A549 (cell line): Measurements from ENCODE around the gene SULF2. TPM values are rescaled to one million over a fixed set of nuclear protein-coding genes. Genes with fewer than 3 reads are reported as not detected.
A peak's percentile ranks its signal among the peaks of the same experiment; 100 is the strongest.

Experiments used
- ATAC-seq, 2 experiments: fragments of 200-7000 bp in 1 of 2; fragments of >200 bp in 1 of 2; cut with Nextera tagmentation in 1 of 2; cut with Tn5 transposase in 1 of 2; 3 replicates each; pipeline versions ENCODE4 v1.8.0 to v1.9.1; 2018 to 2020; ENCODE audit warnings: mild to moderate bottlenecking in 1 of 2, moderate library complexity in 1 of 2
- CTCF ChIA-PET: fragments of 300-600 bp; sonication (Branson Sonifier 250); formaldehyde crosslinking; extraction: SDS; loops from one replicate; lab custom pipeline; 2021; ENCODE audit warnings: antibody characterized with exemption, inconsistent platforms; lab: Yijun Ruan, JAX
- POLR2A ChIA-PET: fragments of 350-600 bp; formaldehyde crosslinking; extraction: SDS; loops from one replicate; lab custom pipeline; 2021; ENCODE audit warnings: antibody characterized with exemption, inconsistent platforms; lab: Yijun Ruan, JAX
- DNase-seq, 2 experiments: peaks; one replicate each; pipeline versions ENCODE4 v3.0.0 to v3.0.0-alpha.2; 2011 to 2016; ENCODE audit warnings: low read depth in 1 of 2, low spot score in 1 of 2
- FAIRE-seq: peaks from 2 replicates; lab custom pipeline; 2011; peaks lifted over from hg19 to GRCh38; lab: Jason Lieb, UNC
- H3K27ac ChIP-seq, 2 experiments: fragments of >200 bp; sonication (Bioruptor Twin); formaldehyde crosslinking; 3 replicates each; pipeline ENCODE4 v1.5.1; 2016 to 2017
- H3K4me1 ChIP-seq: fragments of >200 bp; sonication (Bioruptor Twin); formaldehyde crosslinking; 3 replicates; pipeline ENCODE4 v1.6.1; 2016
- H3K4me2 ChIP-seq: fragments of >200 bp; sonication (Bioruptor Twin); formaldehyde crosslinking; 3 replicates; pipeline ENCODE4 v1.6.1; 2016
- H3K4me3 ChIP-seq: fragments of >200 bp; sonication (Bioruptor Twin); formaldehyde crosslinking; 3 replicates; pipeline ENCODE4 v1.5.1; 2016
- H3K9me3 ChIP-seq: fragments of >200 bp; sonication (Bioruptor Twin); formaldehyde crosslinking; 3 replicates; pipeline ENCODE4 v1.6.1; 2016
- CBX8 ChIP-seq: fragments of 200-600 bp; sonication (generic); IDR thresholded peaks from 2 replicates; pipeline ENCODE4 v1.6.1; 2016
- CHD2 ChIP-seq: fragments of 150-350 bp; IDR thresholded peaks from 2 replicates; pipeline ENCODE4 v1.6.1; 2014; ENCODE audit warnings: low read length; ENCODE audit not compliant: partially characterized antibody
- CHD4 ChIP-seq: fragments of 200-600 bp; sonication (generic); IDR thresholded peaks from 2 replicates; pipeline ENCODE4 v1.6.1; 2016; ENCODE audit warnings: antibody characterized with exemption, mild to moderate bottlenecking, borderline replicate concordance
- E2F6 ChIP-seq: IDR thresholded peaks from 2 replicates; pipeline ENCODE4 v1.6.1; 2012; ENCODE audit warnings: low read depth, borderline replicate concordance
- FOSB ChIP-seq: fragments of 250-450 bp; sonication (Bioruptor Pico); IDR thresholded peaks from 2 replicates; pipeline ENCODE4 v1.5.0; 2020; ENCODE audit warnings: mild to moderate bottlenecking, moderate library complexity
- HDAC2 ChIP-seq: fragments of 200-600 bp; sonication (generic); IDR thresholded peaks from 2 replicates; pipeline ENCODE4 v1.6.1; 2016
- HEYL ChIP-seq: fragments of 250-450 bp; sonication (Bioruptor Pico); IDR thresholded peaks from 2 replicates; pipeline ENCODE4 v1.8.0; 2021; ENCODE audit warnings: mild to moderate bottlenecking, moderate library complexity
- JUN ChIP-seq, 2 experiments: fragments of >200 bp; sonication (Bioruptor Twin); formaldehyde crosslinking; IDR thresholded peaks; 2 replicates in 1 of 2; 3 replicates in 1 of 2; pipeline ENCODE4 v1.6.1; 2016 to 2017
- KDM1A ChIP-seq: fragments of 200-600 bp; sonication (generic); IDR thresholded peaks from 2 replicates; pipeline ENCODE4 v1.6.1; 2016; ENCODE audit warnings: low read depth, mild to moderate bottlenecking
- MAFK ChIP-seq: fragments of 450-650 bp; IDR thresholded peaks from 2 replicates; pipeline ENCODE4 v1.6.1; 2014; ENCODE audit not compliant: partially characterized antibody
- MAX ChIP-seq: IDR thresholded peaks from 2 replicates; pipeline ENCODE4 v1.6.1; 2012
- MAZ ChIP-seq: fragments of 150-350 bp; IDR thresholded peaks from 2 replicates; pipeline ENCODE4 v1.6.1; 2014; ENCODE audit warnings: antibody characterized with exemption, low read depth, low read length, borderline replicate concordance
- NPAS2 ChIP-seq: fragments of 250-450 bp; sonication (Bioruptor Pico); IDR thresholded peaks from 2 replicates; pipeline ENCODE4 v1.8.0; 2022; ENCODE audit warnings: mild to moderate bottlenecking, moderate library complexity, borderline replicate concordance
- NR3C1 ChIP-seq: fragments of >200 bp; sonication (Bioruptor Twin); formaldehyde crosslinking; IDR thresholded peaks from 3 replicates; pipeline ENCODE4 v1.6.1; 2017
- POLR2AphosphoS2 ChIP-seq: conservative IDR thresholded peaks from 2 replicates; pipeline ENCODE4 v1.6.1; 2012; ENCODE audit warnings: low read length, improper control_type of control experiment, inconsistent platforms
- RARB ChIP-seq: fragments of 250-450 bp; sonication (Bioruptor Pico); IDR thresholded peaks from 2 replicates; pipeline ENCODE4 v1.8.0; 2021; ENCODE audit warnings: mild to moderate bottlenecking, moderate library complexity
- RCOR1 ChIP-seq: fragments of 150-350 bp; IDR thresholded peaks from 2 replicates; pipeline ENCODE4 v1.6.1; 2014; ENCODE audit warnings: antibody characterized with exemption, low read length, low read depth
- RNF2 ChIP-seq: fragments of 200-600 bp; sonication (generic); IDR thresholded peaks from 2 replicates; pipeline ENCODE4 v1.6.1; 2016; ENCODE audit warnings: low read depth, mild to moderate bottlenecking, antibody characterized with exemption, moderate library complexity, borderline replicate concordance
- SREBF2 ChIP-seq: fragments of 450-650 bp; IDR thresholded peaks from 2 replicates; pipeline ENCODE4 v1.6.1; 2014; ENCODE audit warnings: mild to moderate bottlenecking, moderate library complexity
- TP53 ChIP-seq: fragments of 250-450 bp; sonication (Bioruptor Pico); IDR thresholded peaks from 2 replicates; pipeline ENCODE4 v1.5.0; 2021; ENCODE audit warnings: mild to moderate bottlenecking, moderate library complexity
- ZC3H11A ChIP-seq: fragments of 450-650 bp; IDR thresholded peaks from 2 replicates; pipeline ENCODE4 v1.6.1; 2014; ENCODE audit warnings: antibody characterized with exemption, mild to moderate bottlenecking
- ZNF302 ChIP-seq: fragments of 250-450 bp; sonication (Bioruptor Pico); IDR thresholded peaks from 2 replicates; pipeline ENCODE4 v1.9.0; 2021; ENCODE audit warnings: inconsistent platforms, mild to moderate bottlenecking, moderate library complexity
- WGBS: methylation state at CpG from one replicate; pipeline ENCODE4 v1.1.6; 2017; ENCODE audit errors: missing lambda C conversion rate; 5-methylcytosine and 5-hydroxymethylcytosine counted together
- polyA plus RNA-seq, 4 experiments: library from polyadenylated mRNA; depleted of rRNA in 3 of 4; stranded (reverse); fragments of >200 nt; fragmentation: RNase III in 1 of 4; extraction: RNeasy Plus Mini Kit Qiagen cat#74134 plus additional on column Dnase treatment in 1 of 4; gene quantifications; 2 replicates in 3 of 4; 3 replicates in 1 of 4; pipeline ENCODE4 v1.2.3, GENCODE V29; 2011 to 2017
- TF ChIP-seq, protein P1 (sequence below): fragments of >200 bp; sonication (Bioruptor Twin); formaldehyde crosslinking; IDR thresholded peaks from 3 replicates; pipeline ENCODE4 v1.6.1; 2016
- TF ChIP-seq, protein P2 (sequence below): IDR thresholded peaks from 2 replicates; pipeline ENCODE4 v1.6.1; 2012
- TF ChIP-seq, protein P3 (sequence below): fragments of 450-650 bp; IDR thresholded peaks from 2 replicates; pipeline ENCODE4 v1.6.1; 2014; ENCODE audit warnings: antibody characterized with exemption

The SULF2 gene
- polyA plus RNA-seq, 2 of the 4 experiments (the other 2 are of a cell fraction), result 5.8 to 16.8 TPM

- Histone ChIP-seq H3K4me2 (peak overlapping the region; percentile 70), H3K4me1 (peaks cover 2% of the 10 kb centered on the region; the same call in 1 of the 3 replicates), H3K9me3 (no peaks in the 10 kb centered on the region), H3K4me3 (no peak overlapping the region), H3K27ac (no peak overlapping the region)
- WGBS, result 41% methylated on average over 10 of the region's 10 CpGs
- FAIRE-seq (no peak), ATAC-seq (no peak), DNase-seq (no peak)
- ChIA-PET POLR2A (no interaction called here), CTCF (interaction anchor here (0.6 to 2.2 kb wide), 5 partner anchors 9 to 880 kb away, joined by 3 to 6 read pairs (median 4); no protein-coding TSS in a partner anchor)
- TF ChIP-seq NR3C1, result no peak
- TF ChIP-seq, protein P1, sequence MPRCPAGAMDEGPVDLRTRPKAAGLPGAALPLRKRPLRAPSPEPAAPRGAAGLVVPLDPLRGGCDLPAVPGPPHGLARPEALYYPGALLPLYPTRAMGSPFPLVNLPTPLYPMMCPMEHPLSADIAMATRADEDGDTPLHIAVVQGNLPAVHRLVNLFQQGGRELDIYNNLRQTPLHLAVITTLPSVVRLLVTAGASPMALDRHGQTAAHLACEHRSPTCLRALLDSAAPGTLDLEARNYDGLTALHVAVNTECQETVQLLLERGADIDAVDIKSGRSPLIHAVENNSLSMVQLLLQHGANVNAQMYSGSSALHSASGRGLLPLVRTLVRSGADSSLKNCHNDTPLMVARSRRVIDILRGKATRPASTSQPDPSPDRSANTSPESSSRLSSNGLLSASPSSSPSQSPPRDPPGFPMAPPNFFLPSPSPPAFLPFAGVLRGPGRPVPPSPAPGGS, result no peak
- no peak for TF ChIP-seq CHD2
- no peak for TF ChIP-seq CHD4
- no peak for TF ChIP-seq JUN (IDR thresholded peaks at IDR 0.05)
- no peak for TF ChIP-seq RNF2
- TF ChIP-seq POLR2AphosphoS2, result no peak
- no peak for TF ChIP-seq RARB (CRISPR knock-in tag)
- no peak for TF ChIP-seq KDM1A
These were observed 45.0 kb downstream of the SULF2 start for GRCh38 chr20:47740121-47740861.

DNA sequence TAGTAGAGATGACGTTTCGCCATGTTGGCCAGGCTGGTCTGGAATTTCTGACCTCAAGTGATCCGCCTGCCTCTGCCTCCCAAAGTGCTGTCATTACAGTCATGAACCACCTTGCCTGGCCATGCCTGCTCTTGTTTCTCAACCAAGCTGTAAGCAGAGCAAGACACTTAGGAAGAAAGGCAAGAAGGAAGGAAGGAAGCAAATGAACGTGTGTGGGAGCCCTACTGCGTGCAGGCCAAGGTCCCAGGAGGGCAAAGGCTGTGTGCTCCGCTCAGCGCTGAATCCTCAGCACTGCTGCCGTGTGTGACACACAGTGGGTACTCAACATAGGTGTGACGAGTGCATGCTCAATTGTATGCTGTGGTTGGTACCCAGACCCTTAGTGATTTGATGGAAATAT, 47.4 kb downstream of the SULF2 start:
- POLR2A ChIA-PET, result no interaction called here

GRCh38 chr20:47736570-47737152, 48.6 kb downstream of the SULF2 start:
- no peak overlapping the region for H3K4me3 ChIP-seq
- POLR2A ChIA-PET, result no interaction called here
- DNase-seq, result no peak
- H3K9me3 ChIP-seq, result 0 out of 3 replicates have a peak, but pooled peaks cover 4% of the 10 kb centered on the region
- no peak overlapping the region for H3K4me2 ChIP-seq
- H3K4me1 ChIP-seq, result peaks cover 2% of the 10 kb centered on the region; the same call in 1 of the 3 replicates
- FAIRE-seq, result no peak
- ATAC-seq, result no peak
- 86% methylated on average over 20 of the region's 26 CpGs for WGBS
- CTCF ChIA-PET, result interaction anchor here (2.8 kb wide), 1 partner anchor 11 kb away, joined by 12 read pairs; no protein-coding TSS in a partner anchor
- TF ChIP-seq, protein P2, sequence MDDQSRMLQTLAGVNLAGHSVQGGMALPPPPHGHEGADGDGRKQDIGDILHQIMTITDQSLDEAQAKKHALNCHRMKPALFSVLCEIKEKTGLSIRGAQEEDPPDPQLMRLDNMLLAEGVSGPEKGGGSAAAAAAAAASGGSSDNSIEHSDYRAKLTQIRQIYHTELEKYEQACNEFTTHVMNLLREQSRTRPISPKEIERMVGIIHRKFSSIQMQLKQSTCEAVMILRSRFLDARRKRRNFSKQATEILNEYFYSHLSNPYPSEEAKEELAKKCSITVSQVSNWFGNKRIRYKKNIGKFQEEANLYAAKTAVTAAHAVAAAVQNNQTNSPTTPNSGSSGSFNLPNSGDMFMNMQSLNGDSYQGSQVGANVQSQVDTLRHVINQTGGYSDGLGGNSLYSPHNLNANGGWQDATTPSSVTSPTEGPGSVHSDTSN, result no peak
- no peak for TF ChIP-seq CBX8
- TF ChIP-seq TP53 (CRISPR knock-in tag), result no peak
- TF ChIP-seq HEYL (CRISPR knock-in tag), result no peak
- no peak for TF ChIP-seq MAX
- no peak for TF ChIP-seq RCOR1
- TF ChIP-seq ZNF302, result no peak
- no peak overlapping the region for H3K27ac ChIP-seq

More for the DNA sequence above, 47.4 kb downstream of the SULF2 start:
- CTCF ChIA-PET, result interaction anchor here (1.5 kb wide), 1 partner anchor 13 kb away, joined by 6 read pairs; no protein-coding TSS in a partner anchor
- Histone ChIP-seq H3K4me2 (no peak overlapping the region), H3K27ac (no peak overlapping the region), H3K4me3 (no peak overlapping the region), H3K9me3 (0 out of 3 replicates have a peak, but pooled peaks cover 4% of the 10 kb centered on the region), H3K4me1 (peaks cover 2% of the 10 kb centered on the region; the same call in 1 of the 3 replicates)
- ATAC-seq (no peak), DNase-seq (no peak)
- WGBS, result 59% methylated on average over 9 of the region's 9 CpGs
- TF ChIP-seq MAFK (no peak), NPAS2 (CRISPR knock-in tag) (no peak), E2F6 (no peak), FOSB (no peak), HEYL (CRISPR knock-in tag) (no peak), SREBF2 (no peak), POLR2AphosphoS2 (no peak), HDAC2 (no peak), ZC3H11A (no peak), MAZ (no peak), CBX8 (no peak)
- TF ChIP-seq, protein P3, sequence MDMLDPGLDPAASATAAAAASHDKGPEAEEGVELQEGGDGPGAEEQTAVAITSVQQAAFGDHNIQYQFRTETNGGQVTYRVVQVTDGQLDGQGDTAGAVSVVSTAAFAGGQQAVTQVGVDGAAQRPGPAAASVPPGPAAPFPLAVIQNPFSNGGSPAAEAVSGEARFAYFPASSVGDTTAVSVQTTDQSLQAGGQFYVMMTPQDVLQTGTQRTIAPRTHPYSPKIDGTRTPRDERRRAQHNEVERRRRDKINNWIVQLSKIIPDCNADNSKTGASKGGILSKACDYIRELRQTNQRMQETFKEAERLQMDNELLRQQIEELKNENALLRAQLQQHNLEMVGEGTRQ, result no peak
- TF ChIP-seq, all 56 proteins: peak for 0
- no peak for FAIRE-seq
